Peyer's patch (tissue), 4 donors: ENCODE results near the gene LILRB3.
A peak's percentile ranks its signal among the peaks of the same experiment; 100 is the strongest.

Experiments used
- POLR2A ChIP-seq, 2 donors: fragments of 450-650 bp; IDR thresholded peaks; one replicate each; pipeline ENCODE4 v1.5.1; 2017; ENCODE audit warnings: antibody characterized with exemption in 2 of 2, mild to moderate bottlenecking in 2 of 2, moderate library complexity in 2 of 2
- TF ChIP-seq, protein P1 (sequence below), 6 experiments: fragments of 450-650 bp in 4 of 6; fragments of 200-600 bp in 2 of 6; sonication (generic) in 1 of 6; IDR thresholded peaks; one replicate each; pipeline ENCODE4 v1.5.1; 2017 to 2019; ENCODE audit warnings: antibody characterized with exemption in 6 of 6, mild to moderate bottlenecking in 3 of 6, moderate library complexity in 1 of 6

DNA sequence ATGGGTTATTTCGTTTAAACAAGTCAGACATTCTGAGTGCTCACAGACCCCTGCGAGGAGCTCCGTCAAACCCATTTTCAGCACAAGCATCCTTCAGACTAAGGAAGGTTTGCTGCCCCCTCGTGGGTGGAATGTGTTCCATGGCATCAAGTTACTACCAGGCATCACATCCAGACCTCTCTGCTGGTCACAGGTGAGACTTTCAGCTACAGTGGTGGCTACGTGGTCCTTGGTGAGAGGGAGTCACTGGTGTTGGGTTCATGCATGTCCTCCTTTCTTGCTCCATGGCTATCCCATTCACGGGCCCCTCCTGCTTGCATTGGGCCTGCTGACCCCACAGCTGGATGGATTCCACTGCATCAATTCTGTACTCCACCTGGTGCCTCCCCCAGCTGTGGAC, 43.3 kb upstream of the LILRB3 start:
- TF ChIP-seq, protein P1, sequence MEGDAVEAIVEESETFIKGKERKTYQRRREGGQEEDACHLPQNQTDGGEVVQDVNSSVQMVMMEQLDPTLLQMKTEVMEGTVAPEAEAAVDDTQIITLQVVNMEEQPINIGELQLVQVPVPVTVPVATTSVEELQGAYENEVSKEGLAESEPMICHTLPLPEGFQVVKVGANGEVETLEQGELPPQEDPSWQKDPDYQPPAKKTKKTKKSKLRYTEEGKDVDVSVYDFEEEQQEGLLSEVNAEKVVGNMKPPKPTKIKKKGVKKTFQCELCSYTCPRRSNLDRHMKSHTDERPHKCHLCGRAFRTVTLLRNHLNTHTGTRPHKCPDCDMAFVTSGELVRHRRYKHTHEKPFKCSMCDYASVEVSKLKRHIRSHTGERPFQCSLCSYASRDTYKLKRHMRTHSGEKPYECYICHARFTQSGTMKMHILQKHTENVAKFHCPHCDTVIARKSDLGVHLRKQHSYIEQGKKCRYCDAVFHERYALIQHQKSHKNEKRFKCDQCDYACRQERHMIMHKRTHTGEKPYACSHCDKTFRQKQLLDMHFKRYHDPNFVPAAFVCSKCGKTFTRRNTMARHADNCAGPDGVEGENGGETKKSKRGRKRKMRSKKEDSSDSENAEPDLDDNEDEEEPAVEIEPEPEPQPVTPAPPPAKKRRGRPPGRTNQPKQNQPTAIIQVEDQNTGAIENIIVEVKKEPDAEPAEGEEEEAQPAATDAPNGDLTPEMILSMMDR (IDR thresholded peaks at IDR 0.05): peak in 5 of 6 experiments; percentile 38 to 67 (median 58)
- TF ChIP-seq POLR2A (IDR thresholded peaks at IDR 0.05): no peak
